Activated CD8-positive, alpha-beta memory T cell treated with anti-CD3 and anti-CD28 coated beads, Interleukin-2, amount 10 ng/mL, durations not matched to agents 7 days and 5 days (primary cell): ENCODE results near the gene ATP6V1B1. TPM values are rescaled to one million over a fixed set of nuclear protein-coding genes. Genes with fewer than 3 reads are reported as not detected.

Experiments used
- ATAC-seq: fragments of 150-1000 bp; cut with Tn5 transposase; one replicate; pipeline ENCODE4 v1.10.0; 2021; ENCODE audit warnings: moderate library complexity
- CTCF ChIA-PET: fragments of 350-600 bp; sonication (Branson Sonifier 250); formaldehyde crosslinking; loops from one replicate; lab custom pipeline; 2021; ENCODE audit warnings: antibody characterized with exemption; lab: Charles Lee
- DNase-seq: peaks from one replicate; pipeline ENCODE4 v3.0.0-alpha.2; 2020
- H3K27ac Mint-ChIP-seq: one replicate; pipeline ENCODE4 v1.8.0; 2021; ENCODE audit warnings: mild to moderate bottlenecking, mixed read lengths
- H3K27me3 Mint-ChIP-seq: one replicate; pipeline ENCODE4 v1.8.0; 2021; ENCODE audit warnings: mixed read lengths
- H3K36me3 Mint-ChIP-seq: one replicate; pipeline ENCODE4 v1.8.0; 2021; ENCODE audit warnings: mild to moderate bottlenecking, mixed read lengths
- H3K4me1 Mint-ChIP-seq: one replicate; pipeline ENCODE4 v1.8.0; 2021; ENCODE audit warnings: mixed read lengths
- H3K4me3 Mint-ChIP-seq: one replicate; pipeline ENCODE4 v1.8.0; 2021; ENCODE audit warnings: mild to moderate bottlenecking, moderate library complexity, mixed read lengths
- H3K9me3 Mint-ChIP-seq: one replicate; pipeline ENCODE4 v1.8.0; 2022; ENCODE audit warnings: low read depth, mixed read lengths
- total RNA-seq, 2 experiments: library from RNA; stranded (reverse); gene quantifications; one replicate each; pipeline ENCODE4 v1.2.3, GENCODE V29; 2021

Gene ATP6V1B1
- total RNA-seq, 2 experiments from 2014 or later, result not detected

DNA sequence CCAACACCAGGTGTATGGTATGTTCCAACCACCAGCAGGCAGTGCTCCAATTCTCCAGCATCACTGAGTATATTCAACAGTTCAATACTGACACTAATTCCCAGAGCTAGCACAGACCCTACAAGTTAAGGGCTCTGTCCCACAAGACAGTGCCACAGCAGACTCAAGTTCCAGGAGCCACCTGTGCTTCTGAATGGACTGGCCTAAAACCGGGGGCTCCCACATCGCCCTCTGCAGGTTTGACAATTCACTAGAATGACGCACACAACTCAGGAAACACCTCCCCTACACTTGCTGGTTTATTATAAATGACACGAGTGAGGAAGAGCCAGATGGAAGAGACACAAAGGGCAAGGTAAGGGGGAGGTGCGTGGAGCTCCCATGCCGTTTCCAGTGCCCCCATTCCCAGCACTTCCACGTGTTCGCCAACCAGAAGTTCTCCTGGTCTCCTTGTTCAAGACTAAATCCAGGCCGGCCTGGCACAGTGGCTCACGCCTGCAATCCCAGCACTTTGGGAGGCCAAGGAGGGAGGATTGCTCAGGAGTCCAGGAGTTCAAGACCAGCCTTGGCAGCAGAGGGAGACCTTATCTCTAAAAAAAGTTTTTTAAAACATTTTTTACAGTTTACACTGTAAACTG, 12.2 kb upstream of the ATP6V1B1 start:
- no peaks in the 10 kb centered on the region for H3K36me3 Mint-ChIP-seq
- no peaks in the 10 kb centered on the region for H3K4me1 Mint-ChIP-seq
- no peak overlapping the region for H3K4me3 Mint-ChIP-seq
- DNase-seq (no peak), ATAC-seq (no peak)
- no peak overlapping the region for H3K27ac Mint-ChIP-seq
- H3K27me3 Mint-ChIP-seq, result peaks cover 6% of the 10 kb centered on the region
- no peaks in the 10 kb centered on the region for H3K9me3 Mint-ChIP-seq
- CTCF ChIA-PET, result interaction anchor here (1.0 to 10.1 kb wide), 3 partner anchors 53 to 583 kb away, joined by 3 to 96 read pairs (median 5); no protein-coding TSS in a partner anchor

DNA sequence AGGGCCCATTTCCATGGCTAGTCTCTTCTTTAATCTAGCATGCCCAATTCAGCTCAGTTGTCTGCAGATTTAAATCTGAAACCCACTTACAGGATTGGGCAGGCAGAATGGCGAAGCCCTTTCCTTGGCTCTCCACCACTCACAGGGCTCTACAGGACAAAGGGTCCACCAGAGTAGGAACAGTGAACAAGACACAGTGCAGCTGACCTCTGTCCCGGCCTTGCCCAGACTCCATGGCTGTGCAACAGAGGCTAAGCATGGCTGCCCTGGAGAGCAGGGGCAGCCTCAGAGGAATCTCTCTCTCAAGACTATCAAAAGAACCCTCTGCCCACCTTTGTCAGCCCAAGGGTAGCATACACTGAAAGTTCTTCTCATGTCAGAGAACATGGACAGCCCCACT, 9.7 kb upstream of the ATP6V1B1 start:
- Mint-ChIP-seq H3K36me3 (no peaks in the 10 kb centered on the region), H3K4me1 (peaks cover 2% of the 10 kb centered on the region), H3K27me3 (peaks cover 6% of the 10 kb centered on the region), H3K4me3 (no peak overlapping the region), H3K27ac (no peak overlapping the region), H3K9me3 (no peaks in the 10 kb centered on the region)
- CTCF ChIA-PET, result interaction anchor here (1.2 to 10.1 kb wide), 3 partner anchors 22 to 137 kb away, joined by 3 to 96 read pairs (median 4); no protein-coding TSS in a partner anchor
- ATAC-seq (no peak), DNase-seq (peak; percentile 3)

GRCh38 chr2:70927138-70927537, 8.6 kb upstream of the ATP6V1B1 start:
- DNase-seq, result peak; percentile 30
- Mint-ChIP-seq H3K36me3 (no peaks in the 10 kb centered on the region), H3K4me1 (peaks cover 4% of the 10 kb centered on the region), H3K4me3 (no peak overlapping the region), H3K27ac (no peak overlapping the region), H3K9me3 (no peaks in the 10 kb centered on the region), H3K27me3 (peaks cover 6% of the 10 kb centered on the region)
- CTCF ChIA-PET, result interaction anchor here (1.1 kb wide), 1 partner anchor 21 kb away, joined by 3 read pairs; no protein-coding TSS in a partner anchor
- ATAC-seq, result no peak

DNA sequence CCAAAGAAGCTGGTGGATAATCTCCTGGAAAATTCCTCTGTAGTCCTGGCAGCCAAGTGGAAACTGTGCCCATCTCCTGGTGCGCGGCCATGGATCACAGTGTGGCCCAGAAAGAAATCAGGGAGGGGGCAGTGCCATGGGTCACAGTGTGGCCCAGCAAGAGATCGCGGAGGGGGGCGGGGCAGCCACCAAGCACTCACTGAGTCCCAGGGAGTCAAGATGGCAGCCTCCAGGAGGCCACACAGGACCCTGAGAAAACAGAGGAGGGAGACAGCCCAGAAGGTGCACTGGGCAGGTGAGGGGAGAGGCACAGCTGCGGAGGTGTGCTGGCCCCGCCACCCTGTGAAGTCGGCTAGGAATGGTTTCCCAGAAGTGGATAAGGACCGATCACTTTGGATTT, 8.1 kb upstream of the ATP6V1B1 start:
- no peaks in the 10 kb centered on the region for H3K36me3 Mint-ChIP-seq
- CTCF ChIA-PET, result interaction anchor here (1.2 to 1.5 kb wide), 2 partner anchors 7 to 21 kb away, joined by 4 read pairs; no protein-coding TSS in a partner anchor
- DNase-seq (no peak), ATAC-seq (no peak)
- H3K4me1 Mint-ChIP-seq, result peaks cover 4% of the 10 kb centered on the region
- peaks cover 6% of the 10 kb centered on the region for H3K27me3 Mint-ChIP-seq
- H3K27ac Mint-ChIP-seq, result no peak overlapping the region
- no peak overlapping the region for H3K4me3 Mint-ChIP-seq
- H3K9me3 Mint-ChIP-seq, result no peaks in the 10 kb centered on the region

DNA sequence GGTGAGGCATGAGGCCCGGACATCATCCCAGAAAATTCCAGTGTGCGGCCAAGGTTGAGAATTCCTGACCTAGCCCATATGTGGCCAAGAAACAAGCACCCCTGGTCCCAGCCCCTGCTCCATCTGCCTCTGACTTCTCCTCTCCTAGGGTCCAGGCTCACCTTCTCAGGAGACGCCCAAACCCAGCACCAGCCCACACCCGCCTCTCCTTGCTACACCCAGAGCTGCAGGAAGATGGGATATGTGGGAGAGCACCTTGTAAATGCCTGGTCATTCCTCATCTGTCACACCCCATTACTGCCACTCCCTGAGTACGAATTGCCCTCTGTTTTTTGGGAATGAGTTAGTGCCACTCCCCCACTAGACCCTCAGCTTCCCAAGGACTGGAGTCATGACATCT, 7.3 kb upstream of the ATP6V1B1 start:
- Mint-ChIP-seq H3K27ac (no peak overlapping the region), H3K4me3 (no peak overlapping the region), H3K27me3 (peaks cover 6% of the 10 kb centered on the region), H3K9me3 (no peaks in the 10 kb centered on the region), H3K4me1 (peaks cover 4% of the 10 kb centered on the region), H3K36me3 (no peaks in the 10 kb centered on the region)
- CTCF ChIA-PET, result interaction anchor here (1.1 to 1.5 kb wide), 3 partner anchors 8 to 273 kb away, joined by 3 to 4 read pairs (median 4); no protein-coding TSS in a partner anchor
- DNase-seq (no peak), ATAC-seq (no peak)

DNA sequence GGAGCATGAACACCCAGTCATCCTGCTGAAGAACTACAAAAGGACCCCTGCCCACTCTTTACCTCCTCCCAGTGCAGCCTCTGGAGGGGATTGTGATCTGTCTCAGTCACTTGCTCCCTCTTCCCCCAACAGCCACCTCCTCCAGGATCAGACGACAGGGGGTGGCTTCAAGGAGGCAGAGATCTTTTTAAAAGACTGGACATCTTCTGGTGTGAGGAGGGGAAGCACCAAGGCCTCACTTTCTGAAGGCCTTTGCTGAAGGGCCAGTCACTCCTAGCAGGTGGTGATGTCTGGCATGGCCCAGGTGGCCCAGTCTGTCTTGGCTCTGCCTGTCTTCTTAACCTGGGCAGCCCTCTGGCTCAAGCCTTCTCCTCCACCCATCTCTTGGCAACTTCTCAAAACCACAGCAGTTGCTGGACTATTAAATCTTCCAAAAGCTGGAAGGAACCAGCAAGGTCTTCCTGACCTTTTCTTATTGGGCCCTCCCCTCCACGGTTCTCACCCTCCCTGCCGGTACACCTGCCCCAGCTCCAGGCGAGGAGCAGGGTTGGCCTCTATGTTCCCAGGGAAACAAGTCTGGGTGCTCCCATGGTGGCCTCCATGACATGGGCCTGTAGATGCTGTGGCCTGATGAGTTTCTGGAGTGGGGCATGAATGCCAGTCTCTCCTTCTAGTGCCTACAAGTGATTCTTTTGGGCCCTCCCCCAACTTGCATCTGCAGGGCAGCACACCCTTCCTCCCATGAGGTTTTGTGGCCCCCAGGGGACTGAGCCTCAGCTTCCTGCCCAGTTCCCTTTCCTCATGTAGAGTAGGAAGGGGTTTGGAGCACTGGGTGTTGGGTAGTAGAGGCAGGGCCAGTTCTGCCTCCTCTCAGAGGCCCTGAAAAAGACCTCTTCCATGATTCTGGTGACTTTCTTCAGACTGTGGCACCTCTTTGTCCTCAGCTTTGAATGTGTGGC, 5.0 kb upstream of the ATP6V1B1 start:
- H3K27me3 Mint-ChIP-seq, result peaks cover 12% of the 10 kb centered on the region
- CTCF ChIA-PET, result interaction anchor here (1.6 kb wide), 1 partner anchor 16 kb away, joined by 3 read pairs; no protein-coding TSS in a partner anchor
- H3K27ac Mint-ChIP-seq, result no peak overlapping the region
- H3K4me1 Mint-ChIP-seq, result peaks cover 4% of the 10 kb centered on the region
- H3K9me3 Mint-ChIP-seq, result no peaks in the 10 kb centered on the region
- DNase-seq (peak; percentile 15), ATAC-seq (no peak)
- H3K4me3 Mint-ChIP-seq, result no peak overlapping the region
- H3K36me3 Mint-ChIP-seq, result no peaks in the 10 kb centered on the region

DNA sequence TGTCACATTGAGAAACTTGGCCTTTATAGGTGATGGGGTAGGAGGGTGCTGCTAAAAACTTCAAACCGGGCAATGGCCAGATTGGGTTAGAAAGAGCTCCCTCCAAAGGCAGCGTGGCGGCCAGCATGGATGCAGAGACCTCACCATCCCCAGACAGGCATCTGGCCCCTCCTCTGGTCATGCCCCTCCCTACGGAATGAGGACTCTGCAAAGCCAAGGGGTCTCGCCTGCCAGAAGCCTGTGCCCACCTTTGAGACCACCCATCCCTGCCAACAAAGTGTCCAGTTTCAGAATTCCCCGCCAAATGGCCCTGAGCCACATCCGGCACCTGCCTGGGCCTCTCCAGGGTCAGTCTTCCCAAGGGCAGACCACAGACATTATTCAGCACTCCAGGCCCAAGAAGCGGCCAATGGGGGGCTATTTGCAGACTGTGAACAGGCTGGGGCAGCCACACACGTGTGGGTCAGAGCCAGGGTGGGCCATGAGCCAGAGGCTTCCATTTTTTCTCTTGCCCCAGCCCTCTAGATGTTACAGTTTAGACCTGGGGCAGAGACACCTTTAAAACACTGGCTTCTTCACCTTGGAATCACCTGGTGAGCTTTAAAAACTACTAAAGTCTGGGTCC, 4.2 kb upstream of the ATP6V1B1 start:
- no peak for ATAC-seq
- peaks cover 9% of the 10 kb centered on the region for H3K27me3 Mint-ChIP-seq
- H3K36me3 Mint-ChIP-seq, result no peaks in the 10 kb centered on the region
- no peaks in the 10 kb centered on the region for H3K9me3 Mint-ChIP-seq
- CTCF ChIA-PET, result interaction anchor here (1.0 kb wide), 1 partner anchor 12 kb away, joined by 3 read pairs; no protein-coding TSS in a partner anchor
- peaks cover 4% of the 10 kb centered on the region for H3K4me1 Mint-ChIP-seq
- no peak overlapping the region for H3K4me3 Mint-ChIP-seq
- peak; percentile 2 for DNase-seq
- no peak overlapping the region for H3K27ac Mint-ChIP-seq

- peak; percentile 11 for DNase-seq
Measured at GRCh38 chr2:70932631-70933230, 3.0 kb upstream of the ATP6V1B1 start.

GRCh38 chr2:70934981-70935380, 719 bp upstream of the ATP6V1B1 start:
- no peak overlapping the region for H3K4me3 Mint-ChIP-seq
- no peaks in the 10 kb centered on the region for H3K9me3 Mint-ChIP-seq
- CTCF ChIA-PET, result interaction anchor here (1.1 to 2.1 kb wide), 4 partner anchors 11 to 64 kb away, joined by 3 to 7 read pairs (median 3); no protein-coding TSS in a partner anchor
- H3K27ac Mint-ChIP-seq, result no peak overlapping the region
- ATAC-seq (no peak), DNase-seq (peak; percentile 22)
- H3K4me1 Mint-ChIP-seq, result peaks cover 4% of the 10 kb centered on the region
- H3K36me3 Mint-ChIP-seq, result no peaks in the 10 kb centered on the region
- H3K27me3 Mint-ChIP-seq, result peaks cover 18% of the 10 kb centered on the region

More at GRCh38 chr2:70932631-70933230, 3.0 kb upstream of the ATP6V1B1 start:
- peaks cover 7% of the 10 kb centered on the region for H3K27me3 Mint-ChIP-seq
- no peak for ATAC-seq
- CTCF ChIA-PET, result no interaction called here
- H3K4me3 Mint-ChIP-seq, result no peak overlapping the region
- H3K36me3 Mint-ChIP-seq, result no peaks in the 10 kb centered on the region
- H3K9me3 Mint-ChIP-seq, result no peaks in the 10 kb centered on the region
- H3K4me1 Mint-ChIP-seq, result peaks cover 4% of the 10 kb centered on the region
- H3K27ac Mint-ChIP-seq, result no peak overlapping the region

GRCh38 chr2:70936165-70936978, 672 bp downstream of the ATP6V1B1 start:
- CTCF ChIA-PET, result interaction anchor here (0.6 to 3.9 kb wide), 4 partner anchors 11 to 1006 kb away, joined by 3 to 19 read pairs (median 5); no protein-coding TSS in a partner anchor
- DNase-seq (peak; percentile 22), ATAC-seq (no peak)
- H3K4me3 Mint-ChIP-seq, result no peak overlapping the region
- no peaks in the 10 kb centered on the region for H3K4me1 Mint-ChIP-seq
- H3K9me3 Mint-ChIP-seq, result no peaks in the 10 kb centered on the region
- peaks cover 24% of the 10 kb centered on the region for H3K27me3 Mint-ChIP-seq
- H3K36me3 Mint-ChIP-seq, result no peaks in the 10 kb centered on the region
- no peak overlapping the region for H3K27ac Mint-ChIP-seq

DNA sequence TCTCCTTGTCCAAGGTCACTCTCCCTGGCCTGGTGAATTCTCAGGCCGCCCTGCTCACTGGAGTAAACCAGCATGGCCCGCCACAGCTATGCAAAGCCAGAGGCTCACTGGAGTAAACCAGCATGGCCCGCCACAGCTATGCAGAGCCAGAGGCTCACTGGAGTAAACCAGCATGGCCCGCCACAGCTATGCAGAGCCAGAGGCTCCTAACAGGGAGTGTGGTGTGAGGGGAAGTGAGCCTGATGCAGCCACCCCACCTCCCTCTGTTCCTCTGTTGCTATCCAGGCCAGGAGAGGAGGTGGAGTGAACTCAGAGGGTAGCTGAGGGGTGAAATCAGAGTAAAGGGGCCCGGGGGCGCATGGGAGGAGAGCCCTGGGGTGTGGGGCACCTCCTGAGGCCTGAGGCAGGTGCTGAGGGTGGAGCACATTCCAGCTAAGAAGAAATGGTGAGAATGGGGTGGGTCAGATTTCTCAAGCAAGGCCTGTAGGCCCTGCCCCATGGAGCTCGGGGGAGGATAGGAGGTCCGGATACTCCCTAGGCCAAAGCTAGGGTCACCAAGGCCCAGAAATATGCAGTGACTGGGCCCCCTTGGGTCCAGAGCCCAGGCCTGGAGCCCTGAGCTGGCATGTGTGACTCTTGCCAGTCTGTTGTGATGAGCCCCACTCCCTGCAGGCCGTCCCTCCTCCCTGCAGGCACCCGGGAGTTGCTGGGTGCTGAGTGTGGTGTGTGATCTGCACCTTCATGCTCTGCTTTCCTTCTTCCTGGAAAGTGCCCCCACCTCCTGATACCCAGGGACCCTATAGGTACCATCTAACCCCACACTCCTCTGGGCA, 1.5 kb downstream of the ATP6V1B1 start:
- Mint-ChIP-seq H3K4me3 (no peak overlapping the region), H3K27ac (no peak overlapping the region)
- ATAC-seq, result no peak

More for the DNA sequence above, 1.5 kb downstream of the ATP6V1B1 start:
- CTCF ChIA-PET, result interaction anchor here (0.6 to 3.9 kb wide), 2 partner anchors 10 to 1007 kb away, joined by 3 to 19 read pairs; no protein-coding TSS in a partner anchor
- H3K36me3 Mint-ChIP-seq, result no peaks in the 10 kb centered on the region
- peaks cover 27% of the 10 kb centered on the region for H3K27me3 Mint-ChIP-seq
- no peaks in the 10 kb centered on the region for H3K9me3 Mint-ChIP-seq
- no peaks in the 10 kb centered on the region for H3K4me1 Mint-ChIP-seq
- no peak for DNase-seq
